Kidney capillary endothelial cell (primary cell): ENCODE results near the gene RHOBTB3.
A peak's percentile ranks its signal among the peaks of the same experiment; 100 is the strongest.

Source experiments
- DNase-seq: peaks from one replicate; pipeline ENCODE4 v3.0.0-alpha.2; 2018; ENCODE audit warnings: low spot score

Gene RHOBTB3

GRCh38 chr5:95768731-95769130 lies 37.6 kb downstream of the RHOBTB3 start:
- no peak for DNase-seq

- DNase-seq = no peak
Observed at GRCh38 chr5:95770830-95771708, 39.9 kb downstream of the RHOBTB3 start.

DNA sequence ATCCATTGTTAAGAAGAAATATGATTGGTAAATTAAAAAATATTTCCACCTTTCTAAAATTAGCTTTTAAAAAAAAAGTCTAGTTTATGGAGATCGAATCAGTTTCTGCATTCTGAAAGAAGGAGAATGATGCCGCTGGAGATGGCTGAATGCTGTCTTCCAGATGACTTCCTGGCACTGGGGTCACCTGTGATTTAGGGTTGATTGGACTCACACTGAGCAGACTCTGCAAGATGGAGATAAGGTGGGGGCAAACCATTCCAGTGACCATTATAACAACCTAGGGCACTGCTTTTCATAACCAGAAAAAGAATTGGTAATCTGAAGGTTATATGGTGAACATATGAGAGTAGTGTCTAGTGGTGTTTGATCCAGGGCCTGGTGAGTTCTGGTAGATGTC lies 40.8 kb downstream of the RHOBTB3 start:
- DNase-seq = no peak

GRCh38 chr5:95773335-95774059 lies 42.4 kb downstream of the RHOBTB3 start:
- DNase-seq = no peak

DNA sequence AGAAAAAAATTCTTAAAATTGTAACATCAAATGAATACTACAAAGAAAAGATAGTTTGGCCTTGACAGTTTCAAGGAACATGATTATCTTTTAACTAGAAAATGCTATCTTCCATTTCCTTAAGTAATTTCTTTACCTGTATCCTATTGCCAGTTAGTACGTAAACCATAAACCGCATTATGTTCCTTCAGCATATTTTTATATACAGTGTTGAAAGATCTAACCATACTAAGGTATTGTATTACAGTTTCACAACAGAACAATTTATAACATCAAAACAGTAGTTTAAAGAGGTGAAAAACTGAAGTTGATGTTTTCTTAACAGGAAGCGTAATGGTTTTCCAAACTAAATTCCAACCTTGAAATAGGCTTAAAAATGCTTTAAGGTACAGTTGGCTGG lies 46.3 kb downstream of the RHOBTB3 start:
- no peak for DNase-seq

DNA sequence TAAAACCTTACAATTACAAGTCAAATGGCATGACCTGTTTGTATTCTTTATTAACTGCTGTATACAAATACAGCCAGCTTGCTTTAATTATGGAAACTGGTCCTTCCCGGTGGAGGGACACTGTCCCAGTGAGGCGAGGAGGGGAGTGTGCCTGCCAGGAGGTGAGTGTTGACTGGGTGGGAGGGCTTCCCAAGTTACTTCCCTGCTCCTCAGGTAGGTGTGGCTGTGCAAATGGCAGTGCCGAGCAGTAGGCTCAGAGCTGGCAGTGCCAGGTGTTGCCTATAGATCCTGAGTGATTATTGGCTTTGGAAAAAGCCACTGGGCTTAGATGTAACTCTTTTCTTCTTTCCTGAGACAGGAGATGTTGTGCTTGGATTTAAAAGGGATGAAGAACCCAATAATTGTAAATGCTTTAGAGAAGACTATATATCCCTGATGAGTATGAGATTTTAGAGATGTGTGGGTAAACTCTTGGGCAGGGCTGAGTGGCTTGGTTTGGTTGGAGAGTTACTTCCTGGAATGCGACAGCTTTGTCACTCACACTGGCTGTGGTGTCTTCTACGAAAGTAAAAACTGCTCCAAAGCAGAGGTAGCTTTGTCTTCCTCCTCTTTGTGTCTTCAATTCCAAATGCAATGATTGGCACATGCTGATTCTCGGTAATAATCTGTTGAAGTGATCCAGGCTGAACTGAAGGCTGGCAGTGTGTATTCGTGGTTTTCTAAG lies 47.7 kb downstream of the RHOBTB3 start:
- DNase-seq = no peak

DNA sequence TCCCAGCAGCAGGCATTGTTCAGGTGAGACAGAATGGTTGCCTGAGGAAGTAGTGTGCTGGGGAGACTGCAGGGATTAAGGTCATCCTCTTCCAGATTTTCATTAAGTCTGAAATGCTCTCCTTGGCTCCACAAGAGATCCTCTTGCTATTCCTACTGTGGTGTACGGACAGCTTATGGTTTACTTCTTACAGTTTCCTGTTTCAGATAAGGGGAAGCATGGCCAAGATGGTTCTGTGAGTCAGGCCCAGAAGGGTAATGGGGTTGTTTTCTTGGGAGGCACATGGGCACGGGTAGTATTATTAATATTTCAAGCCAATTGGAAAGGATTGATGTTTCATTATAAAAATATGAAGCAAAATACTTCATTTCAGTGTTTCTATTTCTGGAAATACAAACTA lies 48.5 kb downstream of the RHOBTB3 start:
- DNase-seq = no peak

DNA sequence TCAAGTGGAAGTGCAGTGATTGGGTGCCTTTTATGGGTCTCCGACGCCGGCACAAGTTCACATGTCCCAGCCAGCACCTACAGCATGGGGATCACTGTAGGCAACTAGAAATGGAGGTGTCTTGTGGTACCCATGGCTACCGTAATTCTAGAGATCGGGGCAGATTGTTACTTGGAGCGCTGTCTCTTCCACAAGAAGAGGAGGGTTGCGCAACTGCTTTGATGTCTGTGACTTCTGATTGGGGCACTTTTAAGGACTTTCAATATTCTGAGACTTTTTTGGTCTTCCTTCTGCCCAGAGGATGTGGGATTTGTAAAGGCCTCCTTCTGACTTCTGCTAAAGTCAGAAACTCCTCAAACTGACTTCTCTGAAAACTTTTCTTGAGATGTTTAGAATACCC lies 49.5 kb downstream of the RHOBTB3 start:
- DNase-seq = no peak

- peak; percentile 69 for DNase-seq
Observed at GRCh38 chr5:95781101-95781583, 50.0 kb downstream of the RHOBTB3 start.

- DNase-seq = no peak
Observed at GRCh38 chr5:95782181-95782580, 51.0 kb downstream of the RHOBTB3 start.

DNA sequence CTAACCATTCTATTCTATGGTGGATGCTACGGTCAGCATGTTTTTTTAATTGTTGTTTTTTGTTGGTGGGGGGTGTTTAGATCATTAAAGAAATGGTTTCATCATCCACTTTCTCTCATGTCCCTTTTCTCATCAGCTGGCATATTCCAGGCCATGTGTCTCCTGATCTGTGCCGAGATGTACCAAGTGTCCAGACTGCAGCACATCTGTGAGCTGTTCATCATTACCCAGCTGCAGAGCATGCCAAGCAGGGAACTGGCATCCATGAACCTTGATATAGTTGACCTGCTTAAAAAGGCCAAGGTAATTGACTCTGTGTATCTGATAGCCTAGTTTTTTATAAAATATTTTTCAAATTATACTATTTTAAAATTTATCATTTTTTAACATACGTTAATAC lies 52.5 kb downstream of the RHOBTB3 start:
- DNase-seq = no peak

GRCh38 chr5:95784514-95785302 lies 53.6 kb downstream of the RHOBTB3 start:
- no peak for DNase-seq

GRCh38 chr5:95786821-95787418 lies 55.8 kb downstream of the RHOBTB3 start:
- no peak for DNase-seq

GRCh38 chr5:95788493-95788892 lies 57.4 kb downstream of the RHOBTB3 start:
- no peak for DNase-seq

DNA sequence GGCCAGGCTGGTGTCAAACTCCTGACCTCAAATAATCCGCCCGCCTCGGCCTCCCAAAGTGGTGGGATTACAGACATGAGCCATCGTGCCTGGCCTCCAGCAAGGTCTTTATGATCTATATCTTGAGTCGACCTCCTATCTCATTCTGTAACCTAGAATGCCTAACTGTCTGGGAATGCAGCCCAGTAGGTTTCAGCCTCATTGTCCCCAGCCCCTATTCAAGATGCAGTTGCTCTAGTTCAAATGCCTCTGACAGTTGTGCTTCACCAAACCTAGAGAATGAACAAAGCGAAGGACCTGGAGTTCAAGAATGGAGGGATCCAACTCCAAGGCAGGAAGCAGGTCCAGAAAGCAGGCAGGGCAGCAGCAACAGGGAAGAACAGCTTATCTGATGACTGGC lies 60.6 kb downstream of the RHOBTB3 start:
- DNase-seq = no peak

DNA sequence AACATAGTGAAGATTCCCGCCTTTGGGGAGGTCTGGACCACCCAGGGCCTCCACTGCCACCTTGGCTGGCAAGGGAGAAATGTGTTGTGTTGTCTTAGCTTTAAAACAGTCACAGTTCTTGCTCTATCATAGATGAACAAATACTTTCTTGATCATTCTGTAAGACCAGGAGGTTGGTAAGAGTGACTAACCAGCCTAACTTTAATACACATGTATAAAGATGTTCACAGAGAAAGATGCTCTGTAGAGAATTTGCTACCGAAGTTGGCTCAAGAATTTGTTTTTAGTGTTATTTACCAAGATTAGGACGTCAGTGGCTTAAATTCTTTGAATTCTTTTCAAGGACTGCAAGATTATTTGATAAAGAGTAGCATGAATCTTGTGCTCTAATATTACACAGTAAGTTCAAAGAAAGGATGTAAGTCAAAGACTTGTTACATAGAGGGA lies 63.0 kb downstream of the RHOBTB3 start:
- no peak for DNase-seq

GRCh38 chr5:95797301-95797700 lies 66.2 kb downstream of the RHOBTB3 start:
- DNase-seq = no peak

- no peak for DNase-seq
Observed at GRCh38 chr5:95798048-95798447, 66.9 kb downstream of the RHOBTB3 start.

DNA sequence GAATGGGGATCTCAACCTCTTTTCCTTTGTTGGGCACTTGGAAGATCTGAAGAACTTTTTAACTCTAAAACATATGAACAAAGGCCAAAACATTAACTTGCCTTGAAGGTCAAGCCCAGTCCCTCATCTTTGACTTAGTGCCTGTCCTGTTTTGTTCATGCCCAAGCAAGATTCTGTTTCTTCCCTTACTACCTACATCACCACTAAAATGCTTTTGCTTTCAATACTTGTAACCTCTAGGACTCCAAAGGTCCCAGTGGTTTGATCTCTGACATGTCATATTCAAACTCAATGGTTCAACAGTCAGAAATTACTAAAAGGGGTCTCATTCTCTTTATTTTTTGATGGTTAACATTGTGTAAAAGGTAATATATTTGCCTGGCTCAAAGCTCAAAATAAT lies 67.4 kb downstream of the RHOBTB3 start:
- no peak for DNase-seq

DNA sequence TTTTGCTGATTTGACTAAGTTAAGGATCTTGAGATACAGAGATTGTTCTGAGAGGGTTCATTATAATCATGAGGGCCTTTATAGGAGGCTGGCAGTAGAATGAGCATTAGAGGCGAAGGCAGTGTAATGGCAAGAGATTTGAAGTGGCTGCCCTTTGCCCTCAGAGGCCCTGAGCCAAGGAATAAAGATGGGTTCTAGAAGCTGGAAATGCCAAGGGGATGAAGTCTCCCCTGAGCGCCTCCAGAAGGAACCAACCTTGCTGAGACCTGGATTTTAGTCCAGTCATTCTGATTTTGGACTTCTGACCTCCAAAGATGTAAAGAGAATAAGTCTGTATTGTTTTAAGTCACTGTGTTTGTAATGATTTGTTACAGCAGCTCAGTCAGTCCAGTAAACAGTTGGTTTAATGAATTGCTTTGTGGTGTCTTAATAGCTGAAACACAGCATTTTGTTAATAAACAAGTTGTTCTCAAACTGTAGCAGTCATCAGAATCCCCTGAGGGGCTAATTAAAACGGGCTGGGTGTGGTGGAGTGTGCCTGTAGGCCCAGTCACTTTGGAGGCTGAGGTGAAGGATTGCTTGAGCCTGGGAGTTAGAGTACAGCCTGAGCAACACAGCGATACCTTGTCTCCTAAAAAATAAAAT lies 68.2 kb downstream of the RHOBTB3 start:
- no peak for DNase-seq

DNA sequence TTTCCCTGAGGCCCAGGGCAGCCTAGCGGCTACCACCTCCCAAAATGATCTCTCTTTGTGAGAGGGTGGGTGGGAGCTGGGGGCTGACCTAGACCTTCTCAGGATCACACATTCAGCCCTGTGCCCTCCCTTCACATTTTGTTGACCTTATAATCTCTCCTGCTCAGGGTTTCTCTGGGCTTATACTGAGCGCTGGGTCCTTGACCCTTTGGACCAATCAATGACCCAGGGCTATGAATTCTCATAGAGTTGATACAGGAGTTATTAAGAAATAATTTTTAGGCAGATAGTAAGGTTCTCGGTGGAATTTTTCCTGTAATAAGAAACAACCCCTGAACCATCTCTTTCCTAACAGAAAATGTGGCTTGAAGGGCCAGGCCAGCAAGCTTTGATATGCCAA lies 69.4 kb downstream of the RHOBTB3 start:
- no peak for DNase-seq
